ENCODE results near the gene PPP1R9A.

The PPP1R9A gene

DNA sequence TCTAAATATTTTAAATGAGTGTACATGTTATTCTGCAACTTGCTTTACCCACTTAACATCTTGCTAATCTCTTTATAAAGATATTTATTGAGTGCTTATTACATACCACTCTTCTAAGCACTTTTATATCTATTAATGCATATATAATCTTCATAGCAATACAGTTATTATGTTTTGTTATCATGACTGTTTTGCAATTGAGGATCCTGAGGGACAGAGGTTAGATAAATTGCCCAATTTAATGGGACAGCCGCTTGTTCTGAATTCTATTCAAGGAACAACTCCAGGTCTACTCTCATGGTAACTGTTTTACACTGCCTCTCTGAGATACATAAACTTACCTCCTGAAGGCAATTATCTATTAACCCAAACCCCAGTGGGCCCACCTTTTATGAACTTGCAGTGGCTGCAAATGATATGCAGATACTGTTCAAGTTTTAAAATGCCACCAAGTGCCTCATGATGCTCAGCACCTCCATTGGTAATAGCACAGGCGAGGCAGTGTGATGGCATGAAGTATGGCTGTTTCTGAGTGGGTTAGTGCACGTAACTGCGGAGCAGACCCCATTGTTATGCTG lies 356.5 kb downstream of the PPP1R9A start:
- DNase-seq (ENCODE audit: low read depth), result peak; percentile 15

DNA sequence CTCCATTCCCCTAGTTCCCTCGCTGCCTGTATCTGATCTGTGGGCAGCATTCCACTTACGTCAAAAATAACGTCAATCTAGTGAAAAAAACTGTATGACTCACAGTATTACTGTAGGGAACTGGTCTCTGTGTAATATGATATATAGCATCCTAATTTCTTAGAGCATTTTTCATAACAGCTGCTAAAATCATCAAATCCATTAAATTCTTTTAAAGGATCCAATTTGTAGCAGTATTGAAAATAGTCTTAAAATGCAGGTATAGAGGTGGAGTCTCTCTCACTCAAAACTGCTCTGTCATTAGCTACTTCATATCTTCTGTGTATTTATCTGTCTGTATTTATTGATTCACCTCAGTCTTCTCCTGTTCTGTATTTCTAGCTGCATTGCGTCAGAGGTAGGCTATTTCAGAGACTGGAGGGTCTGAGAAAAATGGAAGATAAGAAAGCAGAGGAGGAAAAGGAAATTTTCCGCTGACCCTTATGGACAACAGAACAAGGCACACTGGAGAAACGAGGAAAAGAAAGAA lies 357.0 kb downstream of the PPP1R9A start:
- peak; percentile 87 for DNase-seq (ENCODE audit: low read depth)

DNA sequence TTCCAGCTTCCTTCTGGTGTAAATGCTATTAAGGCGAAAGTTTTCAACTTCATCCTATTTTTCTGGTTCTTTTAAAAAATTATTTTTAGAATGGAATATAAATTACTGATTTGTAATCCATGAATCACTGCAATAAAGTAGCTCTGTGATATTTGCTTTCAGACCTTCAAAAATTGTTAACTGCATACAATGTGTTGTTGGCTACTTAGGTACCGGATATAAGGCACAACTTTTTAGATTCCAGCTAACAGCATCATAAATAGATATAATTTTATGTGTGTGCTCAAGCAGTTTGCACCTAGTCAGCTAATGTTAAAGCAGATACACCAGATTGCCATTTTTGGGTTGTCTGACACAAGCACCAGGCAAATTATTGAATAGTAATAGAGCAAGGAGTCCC lies 358.2 kb downstream of the PPP1R9A start:
- DNase-seq (ENCODE audit: low read depth), result no peak

DNA sequence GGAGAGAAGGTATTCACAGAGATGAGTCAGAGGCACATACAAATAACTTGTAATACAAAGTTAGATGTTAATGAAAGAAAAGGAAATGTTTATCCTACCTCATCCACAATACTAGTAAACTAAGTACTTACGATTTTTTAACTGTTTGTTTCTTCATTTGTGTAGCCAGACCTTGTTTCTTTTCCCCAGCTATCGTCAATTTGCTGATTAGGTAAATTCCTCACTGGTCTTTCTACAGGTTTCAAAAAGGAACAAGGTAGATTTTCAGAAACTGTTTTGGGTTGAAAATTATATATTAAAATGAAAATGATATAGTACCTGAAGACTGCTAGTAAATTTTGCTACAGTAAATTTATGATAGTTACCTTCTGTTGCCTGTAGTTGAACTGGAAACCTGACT lies 360.4 kb downstream of the PPP1R9A start:
- no peak for DNase-seq (ENCODE audit: low read depth)

DNA sequence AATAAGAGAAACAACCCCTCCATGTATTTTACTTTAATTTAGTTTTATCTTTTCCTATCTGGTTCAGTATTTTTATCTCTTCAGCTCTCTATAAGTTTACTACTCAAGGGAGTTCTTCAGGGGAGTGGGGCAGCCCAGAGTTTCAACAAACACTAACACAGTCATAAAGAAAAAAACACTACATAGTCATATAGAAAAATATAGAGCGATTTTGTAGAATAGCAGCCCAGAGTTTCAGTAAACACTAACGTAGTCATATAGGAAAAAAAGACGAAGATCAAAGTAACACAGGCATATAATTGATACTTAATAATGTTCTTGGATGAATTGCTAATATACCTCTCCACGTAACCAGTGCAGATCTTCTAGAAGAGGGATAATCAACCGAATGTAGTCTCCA lies 362.2 kb downstream of the PPP1R9A start:
- DNase-seq (ENCODE audit: low read depth), result no peak

DNA sequence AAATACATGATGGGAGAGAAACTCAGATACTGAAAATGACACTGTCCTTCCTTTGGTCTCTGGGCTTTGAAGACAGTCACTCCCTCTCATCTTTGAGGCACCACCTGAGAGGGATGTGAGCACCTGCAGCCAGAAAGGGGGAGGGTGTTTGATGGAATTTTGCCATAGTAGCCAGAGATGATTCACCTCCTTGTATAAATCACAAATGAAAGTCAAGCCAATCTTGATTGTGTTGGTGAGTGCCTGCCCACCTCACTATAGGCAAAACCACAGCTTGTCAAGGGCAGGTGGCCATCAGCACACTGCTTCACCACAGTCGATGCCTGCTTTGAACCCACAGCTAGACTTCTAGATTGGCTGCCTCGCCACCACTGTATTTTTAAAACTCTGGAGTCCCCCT lies 368.7 kb downstream of the PPP1R9A start:
- no peak for DNase-seq (ENCODE audit: low read depth)

DNA sequence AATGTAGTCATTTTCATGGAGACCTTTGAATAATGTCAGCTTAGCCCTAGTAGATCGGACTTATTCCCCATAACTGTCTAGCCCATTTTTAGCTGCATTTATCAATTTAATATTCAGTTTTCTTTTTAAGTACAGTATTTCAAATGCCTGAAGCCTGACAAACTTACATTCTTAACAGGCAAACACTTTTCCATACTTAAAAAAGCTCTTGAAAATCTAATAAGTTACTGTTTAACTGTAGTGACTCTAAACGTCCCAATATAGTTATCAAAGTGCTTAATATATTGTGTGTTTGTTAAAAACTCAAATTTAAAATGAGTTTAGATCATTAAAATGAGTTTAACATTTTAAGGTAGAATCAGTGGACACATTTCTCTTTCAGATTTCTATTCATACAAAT lies 372.0 kb downstream of the PPP1R9A start:
- DNase-seq (ENCODE audit: low read depth), result no peak

DNA sequence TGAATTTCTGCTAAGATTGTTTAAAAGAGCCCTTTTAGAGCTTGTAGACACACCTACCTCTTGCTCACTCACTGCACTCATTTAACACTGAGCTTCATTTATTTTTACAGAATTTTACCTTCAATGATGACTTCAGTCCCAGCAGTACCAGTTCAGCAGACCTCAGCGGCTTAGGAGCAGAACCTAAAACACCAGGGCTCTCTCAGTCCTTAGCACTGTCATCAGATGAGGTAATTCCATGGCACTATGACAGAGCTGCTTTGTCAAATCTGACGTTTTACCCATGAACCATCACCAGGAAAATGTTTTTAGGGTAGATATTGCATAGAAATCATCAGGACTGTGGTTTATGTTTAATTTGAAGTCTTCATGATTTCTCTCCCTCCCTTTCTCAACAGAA lies 378.7 kb downstream of the PPP1R9A start:
- DNase-seq (ENCODE audit: low read depth), result no peak

DNA sequence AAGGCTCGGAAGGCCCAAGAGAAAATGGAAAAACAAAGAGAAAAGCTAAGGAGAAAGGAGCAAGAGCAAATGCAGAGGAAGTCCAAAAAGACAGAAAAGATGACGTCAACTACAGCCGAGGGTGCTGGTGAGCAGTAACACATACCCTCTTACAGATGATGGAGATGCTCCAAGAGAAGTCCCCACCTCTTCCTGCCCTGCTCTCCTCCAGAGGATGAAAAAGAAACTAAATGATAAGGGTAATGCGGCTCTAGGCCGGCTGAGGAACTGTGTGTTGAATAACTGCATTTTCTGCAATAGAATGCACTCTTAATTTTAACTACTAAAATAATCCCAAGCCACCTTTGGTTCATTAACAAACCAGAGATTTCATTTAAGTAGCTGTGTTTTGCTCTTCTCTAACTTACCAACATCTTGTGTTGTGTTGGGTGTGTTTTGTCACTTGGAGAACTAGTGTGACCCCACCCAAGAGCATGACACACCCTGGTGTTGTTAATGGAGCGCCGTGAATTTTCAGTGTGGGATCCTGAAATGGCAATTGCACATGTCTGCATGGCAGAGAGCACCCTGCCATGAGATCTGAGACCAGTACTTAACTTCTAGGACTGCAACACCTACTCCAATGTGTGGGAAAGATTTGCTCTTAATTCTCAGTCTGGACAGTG lies 382.9 kb downstream of the PPP1R9A start:
- no peak for DNase-seq (ENCODE audit: low read depth)

DNA sequence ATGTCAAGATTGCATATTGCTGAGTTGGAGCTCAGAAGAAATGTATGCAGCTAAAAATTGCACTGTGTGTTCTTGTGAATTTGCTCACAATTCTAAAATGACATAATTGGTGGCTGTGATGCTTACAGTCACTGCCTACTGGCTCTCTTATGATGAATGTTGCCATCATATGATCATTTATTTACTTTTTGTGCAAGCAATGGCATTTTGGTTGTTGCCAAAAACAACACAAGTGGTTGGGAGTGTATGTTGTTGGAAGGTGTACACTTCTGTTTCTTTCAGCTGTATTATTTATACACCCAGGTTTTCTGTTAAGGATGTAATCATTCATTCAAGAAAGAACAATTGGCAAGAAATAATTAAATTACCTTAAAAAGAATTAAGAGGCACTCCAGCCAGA lies 388.0 kb downstream of the PPP1R9A start:
- no peak for DNase-seq (ENCODE audit: low read depth)

DNA sequence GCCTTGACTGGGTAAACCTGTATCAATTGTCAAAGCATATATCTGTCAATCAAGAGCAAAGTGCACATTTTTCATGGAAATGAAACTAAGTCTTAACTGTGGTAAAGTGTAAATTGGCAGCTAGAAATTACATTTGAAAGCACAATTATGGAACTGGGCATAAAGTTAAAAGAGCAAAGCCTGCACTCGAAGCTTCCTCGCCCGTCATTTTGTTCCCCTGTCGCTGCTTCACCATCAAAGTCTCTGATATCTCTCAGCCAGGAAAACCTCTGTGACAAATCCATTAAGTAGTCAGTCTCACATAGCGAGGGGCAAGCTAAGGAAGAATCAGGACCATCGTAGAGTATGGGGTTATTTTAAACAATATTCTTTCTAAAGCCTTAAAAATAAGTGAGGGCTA lies 389.1 kb downstream of the PPP1R9A start:
- no peak for DNase-seq (ENCODE audit: low read depth)

DNA sequence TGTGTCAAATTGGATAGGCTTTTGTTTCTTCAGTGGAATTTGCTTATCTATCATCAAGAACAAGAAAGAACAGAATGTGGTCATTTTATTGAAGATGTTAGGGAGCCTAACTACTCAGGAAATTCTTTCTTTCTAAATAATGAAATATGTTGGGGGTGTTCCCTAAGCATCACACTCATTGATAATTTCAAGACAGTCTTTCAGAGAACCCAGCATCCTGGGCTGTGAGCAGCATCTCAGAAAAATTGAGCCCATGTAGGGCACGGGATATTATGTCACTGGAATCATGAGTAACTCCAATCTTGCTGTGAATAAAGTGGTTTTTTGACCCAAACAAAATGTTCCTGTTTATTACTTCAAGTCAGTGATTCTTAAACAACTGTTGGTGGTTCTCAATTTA lies 389.6 kb downstream of the PPP1R9A start:
- DNase-seq (ENCODE audit: low read depth), result no peak

DNA sequence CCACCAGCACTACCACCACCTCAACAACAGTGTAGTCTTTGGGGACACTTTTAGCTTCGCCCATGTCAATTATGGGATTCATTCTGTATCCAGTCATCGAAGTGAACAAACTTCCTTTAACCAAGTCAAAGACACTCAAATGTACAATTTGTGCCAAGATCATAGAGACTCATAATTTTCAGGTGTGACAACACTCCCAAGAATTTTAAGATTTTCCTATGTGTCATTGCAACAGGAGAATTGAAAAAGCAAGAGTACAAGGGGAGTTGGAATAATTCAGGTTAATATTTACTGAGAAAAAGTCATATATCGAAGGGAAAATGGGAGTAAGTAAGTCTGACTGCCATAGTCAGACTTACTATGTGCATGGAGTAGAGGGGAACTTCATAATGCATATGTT lies 390.7 kb downstream of the PPP1R9A start:
- DNase-seq (ENCODE audit: low read depth), result no peak

DNA sequence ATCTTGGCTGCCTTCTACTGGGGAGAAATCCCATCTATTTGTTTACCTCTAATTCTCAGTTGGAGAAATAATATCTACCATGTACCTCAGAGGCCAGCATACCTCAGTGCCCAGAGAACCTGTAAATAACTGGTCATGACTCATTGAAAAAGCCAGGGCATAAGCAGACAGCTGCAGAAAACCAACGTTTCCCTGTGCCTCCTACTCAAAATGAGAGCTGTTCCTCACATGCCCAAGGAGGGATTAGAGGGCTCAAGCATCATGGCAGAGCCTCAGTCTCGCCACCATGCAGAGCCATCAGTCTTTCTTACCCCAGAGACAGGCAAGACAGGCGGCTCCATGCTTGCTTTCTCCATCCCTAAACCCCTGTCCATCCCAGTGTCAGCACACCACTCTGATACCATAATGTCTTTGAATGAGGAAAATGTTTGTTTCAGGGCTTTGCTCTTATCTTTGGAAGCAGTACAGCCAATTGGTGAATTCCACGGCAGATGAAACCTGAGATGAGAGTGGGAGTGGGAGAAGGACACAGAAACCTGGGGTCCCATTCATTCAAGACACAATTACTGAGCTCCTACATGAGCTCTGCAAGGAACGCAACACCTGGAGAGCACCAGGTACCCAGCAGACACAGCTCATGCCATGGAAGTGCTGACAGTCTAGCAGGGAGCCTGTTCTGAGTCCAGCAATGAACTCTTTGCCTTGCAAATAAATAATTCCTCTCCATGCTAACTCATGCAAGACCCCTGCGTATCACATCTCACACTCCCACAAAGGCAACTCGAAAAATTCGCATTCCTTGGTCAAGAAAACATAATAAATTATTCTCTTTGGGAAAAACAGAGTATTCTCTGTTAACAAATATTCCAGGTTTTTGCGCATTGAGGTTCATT lies 395.9 kb downstream of the PPP1R9A start:
- no peak for DNase-seq (ENCODE audit: low read depth)

DNA sequence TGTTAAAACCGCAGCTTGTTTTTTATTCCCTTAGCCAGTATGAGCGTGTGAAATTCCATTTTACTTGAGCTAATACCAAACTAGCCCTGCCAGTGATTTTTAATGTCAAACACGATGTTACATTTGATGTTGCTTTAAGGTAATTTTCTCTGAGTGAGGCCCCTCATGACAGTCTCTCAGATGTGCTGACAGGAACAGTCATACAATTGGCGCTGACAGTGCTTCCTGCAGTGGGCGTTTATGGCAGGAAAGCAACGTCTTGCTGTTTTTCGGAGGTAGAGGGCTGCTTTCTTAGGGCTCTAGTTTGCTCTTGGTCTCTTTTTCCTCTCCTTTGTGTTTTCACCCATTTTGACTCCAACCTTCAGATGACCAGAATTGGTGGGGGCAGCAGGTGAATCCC lies 397.6 kb downstream of the PPP1R9A start:
- DNase-seq (ENCODE audit: low read depth), result no peak

DNA sequence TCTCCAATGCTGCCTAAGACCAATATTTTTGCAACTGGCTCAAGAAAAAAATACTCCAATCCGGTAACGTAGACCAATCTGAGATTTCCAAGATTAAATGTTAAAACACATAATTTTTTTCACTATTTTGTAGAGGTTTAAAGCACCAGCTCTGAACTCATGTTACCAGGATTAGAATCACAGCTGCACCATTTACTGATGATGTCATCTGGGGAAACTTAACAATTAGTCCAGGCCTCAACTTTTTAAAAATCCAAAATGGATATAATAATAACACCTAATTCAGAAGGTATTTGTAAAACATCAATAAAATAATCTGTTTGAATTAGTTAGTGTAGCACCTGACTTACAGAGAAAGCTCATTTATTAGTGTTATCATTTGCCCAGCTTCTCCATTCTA lies 402.6 kb downstream of the PPP1R9A start:
- DNase-seq (ENCODE audit: low read depth), result no peak

DNA sequence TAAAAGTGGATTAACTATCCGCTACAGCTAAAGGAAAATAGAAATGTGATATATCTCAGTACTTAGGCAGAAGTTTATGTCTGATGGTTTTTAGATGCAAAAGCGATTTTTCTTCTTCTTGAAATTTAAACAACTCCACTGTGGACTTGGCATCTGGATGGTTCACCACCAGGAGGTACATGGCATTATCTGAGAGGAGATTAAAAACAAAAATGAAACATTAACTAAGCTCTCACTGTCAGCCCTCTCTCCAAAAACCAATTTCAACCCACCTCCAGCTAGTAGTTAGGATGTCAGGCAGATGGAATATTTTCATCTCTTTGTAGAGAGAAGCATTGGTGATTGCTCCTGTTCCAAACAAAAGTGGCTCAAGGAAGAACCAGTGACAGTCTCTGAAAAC lies 404.0 kb downstream of the PPP1R9A start:
- DNase-seq (ENCODE audit: low read depth), result no peak

DNA sequence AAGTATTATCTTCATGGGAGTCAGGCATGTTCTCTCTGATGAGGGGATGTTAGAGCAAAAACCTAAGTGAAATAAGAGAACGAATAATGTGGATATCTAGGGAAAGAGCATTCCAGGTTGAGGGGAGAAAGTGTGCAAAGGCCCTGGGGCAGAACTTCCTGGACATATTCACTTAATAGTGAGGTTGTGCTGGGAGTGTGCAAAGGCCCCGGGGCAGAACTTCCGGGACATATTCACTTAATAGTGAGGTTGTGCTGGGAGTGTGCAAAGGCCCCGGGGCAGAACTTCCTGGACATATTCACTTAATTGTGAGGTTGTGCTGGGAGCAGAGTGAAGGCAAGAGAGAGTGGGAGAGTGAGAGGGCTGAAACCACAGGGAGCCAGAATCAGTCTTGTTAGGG lies 405.2 kb downstream of the PPP1R9A start:
- no peak for DNase-seq (ENCODE audit: low read depth)

DNA sequence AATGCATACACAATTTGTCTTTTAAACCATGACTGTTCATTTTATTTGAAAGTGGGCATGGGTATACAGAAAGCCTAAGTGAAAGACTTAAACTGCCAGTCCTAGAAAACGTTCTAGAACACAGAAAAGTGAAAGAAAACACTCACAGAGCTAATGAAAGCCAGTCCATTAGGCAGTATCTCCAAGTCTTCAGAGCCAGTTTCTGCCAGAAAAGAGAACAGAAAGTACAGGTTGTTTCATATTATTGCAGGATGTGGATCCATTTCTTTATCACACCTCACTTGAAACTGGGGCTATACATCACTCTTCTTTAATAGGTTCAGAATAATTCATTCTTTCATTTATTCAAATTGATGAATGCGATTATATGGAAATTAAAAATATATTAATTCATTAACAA lies 409.2 kb downstream of the PPP1R9A start:
- DNase-seq (ENCODE audit: low read depth), result no peak

DNA sequence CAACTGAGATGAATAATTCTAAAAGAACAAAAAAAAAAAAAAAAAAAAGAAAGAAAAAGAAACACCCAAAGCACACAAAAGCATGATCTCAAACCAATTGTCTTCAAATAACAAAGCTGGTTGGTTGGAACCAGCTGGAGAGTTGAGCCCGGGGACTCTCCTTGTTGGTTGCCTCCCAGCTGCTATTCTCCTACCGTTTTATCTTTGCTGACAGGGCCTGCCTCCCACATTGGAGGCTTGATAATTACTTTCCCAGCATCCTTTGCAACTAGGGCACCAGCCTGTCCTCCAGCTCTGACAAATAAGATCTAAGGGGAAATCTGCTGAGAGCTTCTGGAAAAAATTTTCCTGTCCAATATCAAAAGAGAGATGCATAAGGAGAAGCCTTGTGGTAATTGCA lies 410.2 kb downstream of the PPP1R9A start:
- no peak for DNase-seq (ENCODE audit: low read depth)

DNA sequence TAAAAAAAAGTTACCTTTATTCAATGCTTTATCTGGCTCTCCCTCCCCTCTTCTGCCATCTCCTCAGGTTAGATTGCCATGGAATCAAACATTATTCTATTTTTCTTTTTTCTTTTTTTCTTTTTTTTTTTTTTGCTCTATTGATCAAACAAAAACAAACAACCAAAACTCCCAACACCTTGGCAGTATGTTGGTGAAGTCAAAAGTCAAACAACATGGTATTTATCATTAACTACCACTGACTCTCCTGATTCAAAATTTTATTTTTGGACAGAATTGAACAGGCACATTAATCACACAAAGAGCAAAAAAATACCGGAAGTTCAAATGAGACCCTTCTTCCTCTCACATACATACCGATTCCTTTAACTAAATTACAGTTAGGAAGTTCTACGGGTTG lies 410.6 kb downstream of the PPP1R9A start:
- no peak for DNase-seq (ENCODE audit: low read depth)

DNA sequence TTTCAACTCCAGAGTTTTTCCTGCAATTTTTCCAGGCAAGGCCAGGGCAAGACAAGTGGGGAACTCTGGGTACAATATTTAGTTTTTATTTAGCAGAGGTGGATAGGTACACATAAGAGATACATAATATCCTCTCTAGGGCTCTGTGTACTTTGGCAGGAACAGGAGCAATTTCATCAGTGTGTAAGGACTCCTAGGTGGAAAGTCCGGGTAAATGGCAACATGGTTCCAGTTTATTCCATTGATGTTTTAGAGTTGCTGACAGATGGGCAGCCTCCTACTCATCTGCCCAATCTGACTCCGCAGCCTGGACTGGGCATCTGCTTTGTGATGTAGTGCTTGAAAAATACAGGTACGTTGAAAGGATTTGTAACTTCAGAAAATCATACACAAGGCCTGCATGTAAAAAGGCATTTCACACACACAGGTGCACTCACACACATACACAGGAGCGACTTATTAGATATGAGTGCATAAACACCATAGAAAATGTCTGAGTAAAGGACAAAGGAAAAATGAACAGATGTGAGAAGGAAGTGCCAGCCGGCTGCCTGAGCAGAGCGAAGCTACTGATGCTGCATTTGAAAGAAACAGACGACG lies 411.2 kb downstream of the PPP1R9A start:
- DNase-seq (ENCODE audit: low read depth), result no peak

DNA sequence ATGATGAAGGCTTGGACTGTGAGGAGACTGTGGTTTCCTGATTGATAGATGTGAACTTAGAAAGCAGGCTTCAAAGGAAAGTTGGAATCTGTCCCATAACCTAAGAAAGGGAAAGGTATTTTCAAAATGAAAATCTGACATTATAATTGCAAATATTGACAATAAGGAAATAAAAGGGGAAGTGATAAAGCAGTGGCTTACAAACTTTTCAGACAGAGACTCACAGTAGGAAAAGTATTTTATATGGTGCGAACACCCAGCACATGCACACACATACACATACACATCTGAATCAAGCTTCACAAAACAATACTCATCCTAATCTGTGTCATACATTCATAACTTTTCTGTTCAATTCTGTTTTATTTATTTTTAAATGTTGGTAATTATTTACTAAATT lies 412.2 kb downstream of the PPP1R9A start:
- DNase-seq (ENCODE audit: low read depth), result no peak
